NCI-H1105 (cell line): ENCODE data around the gene VENTX.
"Not testable (repeated sequence)": the region's sequence is repeated elsewhere in the genome, so short reads cannot be mapped to it uniquely, and the experiment has no call there.

Source experiments
- DNase-seq: peaks from one replicate; lab custom pipeline; 2025; lab: John Stamatoyannopoulos, UW

VENTX gene

DNA sequence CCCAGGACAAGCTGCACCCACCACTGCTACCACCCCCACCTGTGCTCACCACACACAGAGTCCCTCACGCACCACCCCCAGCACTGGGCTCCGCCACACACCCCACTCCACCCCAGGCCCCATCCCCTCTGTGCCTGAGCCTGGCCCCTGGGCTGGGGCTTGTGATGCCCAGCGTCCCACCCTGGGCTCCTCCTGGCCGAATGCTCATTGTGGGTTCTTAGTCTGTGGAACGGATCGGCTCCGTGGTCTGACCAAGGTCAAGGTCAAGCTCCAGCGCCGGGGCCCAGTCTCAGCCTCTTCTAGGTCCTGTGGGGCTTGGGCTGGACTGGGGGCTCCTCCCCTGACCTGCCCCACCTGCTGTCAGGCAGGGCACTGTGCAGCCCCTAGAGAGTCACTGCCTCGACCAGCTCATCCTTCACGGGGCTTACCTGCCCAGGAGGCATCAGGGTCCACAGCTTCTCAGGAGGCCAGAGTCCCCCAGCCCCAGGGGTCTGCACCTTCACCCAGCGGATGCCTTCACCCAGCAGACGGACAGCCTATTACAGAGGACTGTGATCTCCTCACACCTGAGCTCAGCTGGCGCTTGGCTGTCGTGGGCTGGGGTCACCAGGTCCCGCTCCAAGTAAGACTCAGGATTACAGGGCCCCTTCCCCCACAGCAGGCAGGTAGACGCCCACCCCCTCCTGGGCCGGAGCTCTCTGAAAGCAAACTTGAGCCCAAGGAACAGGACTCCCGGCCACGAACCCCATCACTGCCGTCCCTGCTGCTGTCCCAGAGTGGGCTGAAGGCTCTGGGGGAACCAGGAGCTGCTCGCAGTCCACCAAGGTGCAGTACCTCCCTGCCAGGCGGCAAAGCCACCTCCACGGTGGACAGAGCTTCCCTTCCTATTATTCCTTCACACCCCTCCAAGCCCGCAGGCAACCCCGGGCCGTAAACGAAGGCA lies 22.9 kb upstream of the VENTX start:
- no peak for DNase-seq

DNA sequence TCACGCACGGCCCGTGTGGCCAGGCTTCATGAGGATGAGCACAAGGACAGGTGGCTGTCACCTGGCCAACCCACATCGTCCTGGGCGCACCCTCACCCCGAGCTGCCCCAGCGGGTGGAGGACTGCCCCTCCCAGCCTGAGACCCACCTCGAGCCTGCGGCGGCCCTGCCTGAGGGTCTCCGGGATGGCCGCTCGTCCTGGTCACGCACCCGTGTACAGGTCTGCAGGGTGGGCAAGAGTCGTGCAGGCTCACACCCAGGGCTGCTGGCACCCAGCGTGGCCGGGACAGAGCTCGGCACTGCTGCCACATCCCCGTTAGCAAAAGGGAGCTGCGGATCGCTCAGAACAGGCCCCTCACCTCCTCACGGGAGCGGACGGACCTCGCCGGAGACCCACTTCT lies 22.1 kb upstream of the VENTX start:
- no peak for DNase-seq

DNA sequence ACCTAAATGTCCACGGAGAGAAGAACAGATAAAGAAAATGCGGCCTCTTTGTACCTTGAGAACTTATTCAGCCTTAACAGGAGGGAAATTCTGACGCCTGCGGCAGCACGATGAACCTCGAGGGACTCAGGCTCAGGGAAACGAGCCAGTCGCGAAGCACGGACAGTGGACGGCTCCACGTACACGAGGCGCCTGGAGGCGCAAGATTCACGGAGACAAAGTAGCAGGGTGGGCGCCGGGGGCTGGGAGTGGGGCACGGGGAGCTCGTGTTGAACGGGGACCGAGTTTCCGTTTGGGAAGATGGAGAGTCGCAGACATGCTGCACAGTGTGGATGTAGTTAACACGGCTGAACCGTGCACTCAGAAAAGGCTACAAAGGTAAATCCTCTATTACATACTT lies 20.9 kb upstream of the VENTX start:
- no peak for DNase-seq

DNA sequence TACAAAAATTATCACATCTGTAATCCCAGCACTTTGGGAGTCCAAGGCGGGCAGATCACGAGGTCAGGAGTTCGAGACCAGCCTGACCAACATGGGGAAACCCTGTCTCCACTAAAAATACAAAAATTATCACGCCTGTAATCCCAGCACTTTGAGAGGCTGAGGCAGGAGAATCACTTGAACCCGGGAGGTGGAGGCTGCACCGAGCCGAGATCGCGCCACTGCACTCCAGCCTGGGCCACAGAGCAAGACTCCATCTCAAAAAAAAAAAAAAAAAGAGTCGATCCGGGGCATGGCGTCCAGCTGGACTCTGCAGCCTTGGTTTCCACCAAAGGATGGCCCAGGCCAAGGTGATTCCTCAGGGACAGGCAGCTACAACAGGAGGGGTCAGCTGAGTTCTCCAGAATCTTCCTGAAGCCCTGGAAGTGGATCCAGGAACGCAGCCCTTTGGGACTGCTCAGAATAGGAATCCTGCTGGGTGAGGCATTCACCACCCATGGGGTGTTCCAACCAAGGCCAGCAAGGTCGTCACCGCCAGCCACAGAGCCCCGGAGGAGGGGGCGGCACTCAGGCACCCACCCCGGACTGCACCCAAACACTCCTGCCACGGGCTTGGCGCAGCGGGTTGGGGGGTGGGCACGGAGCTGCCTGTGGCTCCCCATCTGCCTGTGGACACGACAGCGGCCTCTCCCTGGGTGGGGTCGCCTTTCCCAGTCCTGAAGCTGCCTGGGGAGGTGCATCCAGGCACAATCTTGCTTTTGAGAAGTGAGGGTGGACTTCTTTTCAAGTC lies 19.7 kb upstream of the VENTX start:
- no peak for DNase-seq

DNA sequence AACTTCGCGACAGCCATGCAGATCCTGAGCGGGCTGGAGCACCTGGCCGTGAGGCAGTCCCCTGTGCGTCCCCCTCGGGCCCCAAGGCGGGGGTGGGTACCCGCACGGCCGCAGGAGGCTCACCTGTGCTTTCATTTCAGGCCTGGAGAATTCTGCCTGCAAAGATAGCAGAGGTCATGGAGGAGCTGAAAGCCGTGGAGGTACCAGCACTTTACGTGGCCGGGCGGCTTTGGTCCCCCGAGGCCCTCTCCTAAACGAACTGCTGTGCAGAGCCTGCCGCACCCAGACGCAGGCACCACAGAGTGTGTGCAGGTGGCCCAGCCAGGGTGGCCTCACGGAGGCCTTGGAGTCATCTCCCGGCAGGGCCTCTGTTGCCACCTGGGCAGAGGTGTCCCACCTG lies 18.8 kb upstream of the VENTX start:
- DNase-seq: no peak

DNA sequence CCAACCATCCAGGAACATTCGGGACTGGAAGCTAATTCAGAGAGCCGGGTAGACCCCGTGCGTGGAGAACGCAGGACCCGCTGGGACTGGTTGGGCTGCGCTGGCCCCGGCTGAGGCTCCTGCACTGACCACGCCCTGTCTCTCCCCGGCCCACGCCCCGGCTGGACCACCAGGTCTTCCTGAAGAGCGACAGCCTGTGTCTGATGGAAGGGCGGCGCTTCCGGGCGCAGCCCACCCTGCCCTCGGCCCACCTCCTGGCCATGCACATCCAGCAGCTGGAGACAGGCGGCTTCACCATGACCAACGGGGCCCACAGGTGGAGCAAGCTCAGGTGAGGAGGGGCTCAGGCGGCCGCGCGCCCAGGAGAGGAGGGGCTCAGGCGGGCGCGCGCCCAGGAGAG lies 17.9 kb upstream of the VENTX start:
- no peak for DNase-seq

DNA sequence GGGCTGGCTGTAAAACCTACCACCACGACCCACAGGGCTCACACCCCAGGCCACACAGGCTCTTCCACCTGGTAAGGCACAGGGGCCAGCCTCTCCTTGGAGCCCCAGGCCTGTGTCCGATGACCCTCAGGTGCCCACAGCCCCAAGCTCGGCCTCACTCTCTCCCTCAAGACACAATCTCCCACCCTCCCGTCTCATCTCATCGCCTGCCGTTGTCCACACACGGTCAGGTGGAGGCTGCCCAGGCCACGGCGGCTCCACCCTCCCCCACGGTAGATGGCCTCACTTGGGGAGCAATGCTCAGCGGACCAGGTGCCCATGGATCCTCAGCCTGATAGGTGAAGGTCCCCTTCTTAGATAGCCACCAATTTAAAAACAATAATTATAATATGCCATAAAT lies 16.3 kb upstream of the VENTX start:
- no peak for DNase-seq

DNA sequence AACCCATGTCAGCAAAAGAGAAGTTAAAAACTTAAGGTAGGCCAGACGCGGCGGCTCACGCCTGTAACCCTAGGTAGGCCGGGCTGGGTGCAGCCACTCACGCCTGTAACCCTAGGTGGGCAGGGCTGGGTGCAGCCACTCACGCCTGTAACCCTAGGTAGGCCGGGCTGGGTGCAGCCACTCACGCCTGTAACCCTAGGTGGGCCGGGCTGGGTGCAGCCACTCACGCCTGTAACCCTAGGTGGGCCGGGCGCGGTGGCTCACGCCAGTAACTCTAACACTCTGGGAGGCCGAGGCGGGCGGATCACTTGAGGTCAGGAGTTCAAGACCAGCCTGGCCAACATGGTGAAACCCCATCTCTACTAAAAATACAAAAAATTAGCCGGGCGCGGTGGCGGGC lies 15.9 kb upstream of the VENTX start:
- not testable (repeated sequence) for DNase-seq

DNA sequence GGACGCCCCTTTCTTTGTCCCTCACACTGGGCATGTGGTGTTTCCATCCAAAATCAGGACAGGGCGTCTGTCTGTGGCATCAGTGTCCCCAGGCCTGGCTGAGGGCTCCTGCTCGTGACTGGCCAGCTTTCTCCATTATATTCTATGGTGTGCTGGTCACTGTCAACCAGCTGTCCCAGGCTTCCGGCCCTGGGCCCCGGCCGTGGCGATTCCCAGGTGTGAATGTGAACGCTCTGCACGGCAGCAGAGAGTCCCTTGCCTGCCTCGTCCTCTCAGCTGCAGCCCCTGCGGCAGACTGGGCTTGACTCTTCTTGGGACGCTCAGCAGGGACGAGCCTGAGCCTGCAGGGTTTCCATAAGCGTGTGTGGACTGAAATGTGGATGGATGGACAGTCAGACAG lies 13.6 kb upstream of the VENTX start:
- no peak for DNase-seq

DNA sequence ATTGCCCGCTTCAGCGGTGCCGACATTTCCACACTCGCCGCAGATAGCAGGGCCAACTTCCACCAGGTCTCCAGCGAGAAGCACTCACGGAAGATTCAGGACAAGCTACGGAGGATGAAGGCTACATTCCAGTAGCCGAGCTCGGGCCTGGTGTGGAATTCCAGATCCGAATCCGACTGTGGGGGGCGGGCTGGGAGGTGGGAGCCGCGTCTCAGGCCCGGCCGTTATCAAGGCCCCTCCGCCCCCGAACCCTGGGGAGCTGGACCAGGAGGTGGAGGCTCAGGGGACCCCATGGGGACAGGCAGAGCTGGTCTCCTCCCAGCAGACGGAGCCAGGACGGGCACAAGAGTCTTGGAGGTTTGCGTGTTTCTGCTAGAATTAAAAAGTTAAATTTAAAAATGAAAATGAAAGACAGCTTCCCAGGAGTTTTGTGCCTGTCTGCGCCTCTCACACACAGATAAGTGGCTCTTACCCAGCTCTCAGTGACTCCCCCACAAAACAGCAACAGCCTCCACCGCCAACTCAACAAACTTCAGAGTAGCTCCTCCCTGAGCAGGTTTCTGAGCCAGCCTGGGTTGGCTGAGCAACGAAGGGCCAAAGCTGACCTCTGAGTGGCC lies 12.8 kb upstream of the VENTX start:
- DNase-seq: no peak

DNA sequence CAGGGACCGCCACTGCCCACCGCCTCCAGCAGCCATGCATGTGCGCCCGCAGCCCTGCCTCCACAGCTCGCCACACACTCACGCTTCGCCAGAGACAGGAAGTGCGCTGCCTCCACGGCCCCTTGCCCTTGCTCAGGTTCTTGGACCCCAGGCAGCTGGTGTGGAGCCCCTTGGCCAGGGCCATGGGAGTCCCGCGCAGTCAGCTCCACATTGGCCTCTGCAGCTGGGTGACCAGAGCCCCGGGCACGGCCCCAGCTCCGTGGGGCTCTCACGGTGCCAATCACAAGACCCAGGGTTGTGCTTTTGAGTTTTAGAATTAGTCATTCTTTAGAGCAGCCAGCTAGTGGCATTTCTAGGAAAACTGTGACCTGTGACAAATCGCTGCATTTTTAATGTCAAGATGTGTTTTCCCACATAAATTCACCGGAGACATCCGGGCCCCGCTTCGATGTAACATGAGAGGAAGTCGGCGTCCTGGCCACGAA lies 11.9 kb upstream of the VENTX start:
- no peak for DNase-seq

DNA sequence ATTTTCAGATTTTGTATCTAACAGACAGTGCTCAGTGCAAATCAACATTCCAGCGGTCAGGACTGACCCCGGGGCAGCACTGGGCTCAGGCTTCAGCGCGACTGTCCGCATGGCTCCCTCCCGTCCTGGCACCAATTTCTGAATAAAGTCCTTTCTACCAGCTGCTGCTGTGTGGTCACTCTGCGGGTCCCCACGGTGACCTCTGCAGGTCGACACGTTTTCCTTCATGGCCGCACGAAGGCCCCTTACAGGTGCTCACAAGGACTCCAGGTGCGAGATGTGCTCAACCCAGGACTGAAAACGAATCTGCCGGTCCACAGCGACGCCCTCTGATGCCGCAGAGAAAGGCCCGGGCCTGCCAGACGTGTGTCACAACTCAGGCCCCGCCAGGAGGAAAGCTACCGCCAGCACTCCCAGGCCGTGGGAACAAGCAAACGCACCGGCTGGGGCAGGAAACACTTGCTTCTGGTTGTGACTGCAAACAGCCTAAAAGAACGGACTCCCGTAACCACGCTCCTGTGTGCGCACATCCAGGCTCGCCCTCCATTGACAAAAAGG lies 11.3 kb upstream of the VENTX start:
- DNase-seq: no peak

DNA sequence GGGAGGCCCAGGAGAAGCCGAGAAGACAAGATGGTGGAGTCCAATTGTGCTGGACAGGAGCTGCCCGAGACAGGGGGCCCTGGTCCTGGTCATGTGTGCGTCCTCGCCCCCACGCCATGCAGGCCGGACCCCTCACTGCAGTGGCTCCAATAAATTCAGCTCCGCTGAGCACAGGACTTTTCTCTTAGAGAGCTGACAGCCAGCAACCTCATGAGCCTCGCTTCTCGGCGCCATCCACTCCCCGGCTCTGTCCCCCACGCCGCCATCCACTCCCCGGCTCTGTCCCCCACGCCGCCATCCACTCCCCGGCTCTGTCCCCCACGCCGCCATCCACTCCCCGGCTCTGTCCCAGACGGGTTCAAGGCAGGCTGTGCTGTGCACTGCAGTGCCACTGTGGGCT lies 10.4 kb upstream of the VENTX start:
- no peak for DNase-seq

DNA sequence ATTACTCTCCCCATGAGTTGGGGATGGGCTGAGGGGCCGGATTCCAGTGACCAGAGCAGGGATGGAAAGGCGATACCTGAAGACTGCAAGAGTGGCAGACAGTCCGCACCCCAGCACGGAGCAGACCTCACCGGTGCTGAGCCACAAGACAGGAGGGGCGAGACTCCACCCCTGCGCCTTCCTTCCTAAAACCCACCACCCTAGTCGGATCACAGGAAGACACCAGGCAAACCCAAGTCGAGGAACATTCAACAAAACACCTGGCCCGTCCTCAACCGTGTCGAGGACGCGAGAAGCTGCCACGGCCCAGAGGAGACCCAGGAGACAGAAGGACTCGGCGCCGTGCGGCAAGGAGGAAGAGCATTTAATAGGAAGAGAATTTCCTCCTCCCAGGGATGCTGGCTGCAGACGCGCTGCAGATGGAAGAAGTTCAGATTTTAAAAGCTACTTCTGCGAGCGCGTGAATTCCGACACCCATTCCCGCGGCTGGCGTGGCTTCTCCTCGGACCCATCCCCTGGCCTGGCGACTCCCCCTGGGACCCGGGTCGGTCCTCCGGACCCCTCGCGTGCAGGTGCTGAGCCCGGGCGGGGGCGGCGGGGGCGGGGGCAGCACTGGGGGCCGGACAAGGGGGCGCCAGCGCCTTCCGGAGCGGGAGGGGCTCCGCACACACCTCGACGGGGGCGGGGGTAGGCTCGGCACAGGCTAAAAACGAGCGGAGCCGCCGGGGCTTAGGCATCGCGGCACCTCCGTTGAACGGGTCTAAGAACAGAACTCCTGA lies 8.2 kb upstream of the VENTX start:
- DNase-seq: no peak

DNA sequence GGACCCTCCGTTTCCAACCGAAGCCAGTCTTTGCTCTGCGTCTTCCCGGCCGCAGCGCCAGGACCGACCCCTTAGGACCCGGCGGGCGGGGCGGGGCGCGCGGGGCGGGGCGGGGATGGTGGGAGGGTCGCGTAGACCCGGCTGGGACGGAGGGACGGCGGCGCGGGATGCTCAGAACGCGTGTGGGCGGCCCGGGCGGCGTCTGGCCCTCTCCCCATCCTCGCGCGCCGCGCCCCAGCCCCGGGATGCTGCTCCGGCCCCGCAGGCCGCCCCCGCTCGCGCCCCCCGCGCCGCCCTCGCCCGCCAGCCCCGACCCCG lies 7.7 kb upstream of the VENTX start, which contains the start of gene UTF1:
UTF1 (plus strand) TSS at position 174 of the 318 bp plus-strand sequence; CDS start at position 246, 72 bp downstream.
- DNase-seq: no peak

DNA sequence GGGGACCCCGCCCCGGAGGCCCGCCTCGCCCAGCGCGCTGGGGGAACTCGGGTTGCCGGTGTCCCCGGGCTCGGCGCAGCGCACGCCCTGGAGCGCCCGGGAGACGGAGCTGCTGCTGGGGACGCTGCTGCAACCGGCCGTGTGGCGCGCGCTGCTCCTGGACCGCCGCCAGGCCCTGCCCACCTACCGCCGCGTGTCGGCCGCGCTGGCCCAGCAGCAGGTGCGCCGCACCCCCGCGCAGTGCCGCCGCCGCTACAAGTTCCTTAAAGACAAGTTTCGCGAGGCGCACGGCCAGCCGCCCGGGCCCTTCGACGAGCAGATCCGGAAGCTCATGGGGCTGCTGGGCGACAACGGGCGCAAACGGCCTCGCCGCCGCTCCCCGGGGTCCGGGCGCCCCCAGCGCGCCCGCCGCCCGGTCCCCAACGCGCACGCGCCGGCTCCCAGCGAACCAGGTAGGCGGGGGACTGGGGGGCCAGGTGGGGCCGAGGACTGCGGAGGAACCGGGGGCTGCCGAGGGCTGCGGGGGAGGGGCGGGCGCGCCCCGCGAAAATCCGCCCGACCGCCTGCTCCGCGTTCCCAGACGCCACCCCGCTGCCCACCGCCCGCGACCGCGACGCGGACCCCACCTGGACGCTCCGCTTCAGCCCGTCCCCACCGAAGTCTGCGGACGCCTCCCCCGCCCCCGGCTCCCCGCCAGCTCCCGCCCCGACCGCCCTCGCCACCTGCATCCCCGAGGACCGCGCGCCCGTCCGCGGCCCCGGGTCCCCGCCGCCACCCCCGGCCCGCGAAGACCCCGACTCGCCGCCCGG lies 7.1 kb upstream of the VENTX start:
- DNase-seq: peak; percentile 25

DNA sequence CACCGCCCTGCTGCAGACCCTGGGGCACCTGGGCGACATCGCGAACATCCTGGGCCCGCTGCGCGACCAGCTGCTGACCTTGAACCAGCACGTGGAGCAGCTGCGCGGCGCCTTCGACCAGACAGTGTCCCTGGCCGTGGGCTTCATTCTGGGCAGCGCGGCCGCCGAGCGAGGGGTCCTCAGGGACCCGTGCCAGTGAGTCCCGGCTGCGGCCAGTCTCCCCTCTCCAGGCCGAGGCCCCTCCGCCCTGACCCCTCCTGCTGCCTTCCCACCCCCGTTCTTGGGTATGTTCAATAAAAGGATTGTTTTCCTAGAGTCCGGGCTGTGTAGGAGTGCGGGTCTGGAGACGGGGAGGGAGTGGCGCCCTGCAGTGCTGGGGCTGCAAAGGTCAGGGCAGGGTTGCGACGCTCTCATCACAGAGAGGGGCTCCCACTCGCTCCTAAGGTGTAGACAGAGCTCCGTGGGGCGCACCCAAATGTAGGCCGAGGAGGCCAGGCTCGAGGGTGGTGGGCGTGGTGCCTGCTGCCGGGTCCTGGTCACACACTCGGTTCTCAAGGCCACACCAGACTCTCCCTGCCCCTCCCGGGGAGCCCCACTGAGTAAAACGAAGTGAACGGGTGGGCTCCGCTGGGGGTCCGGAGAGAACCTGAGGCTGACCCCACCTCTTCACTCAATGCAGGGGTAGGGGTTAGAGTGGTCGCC lies 6.3 kb upstream of the VENTX start:
- no peak for DNase-seq

DNA sequence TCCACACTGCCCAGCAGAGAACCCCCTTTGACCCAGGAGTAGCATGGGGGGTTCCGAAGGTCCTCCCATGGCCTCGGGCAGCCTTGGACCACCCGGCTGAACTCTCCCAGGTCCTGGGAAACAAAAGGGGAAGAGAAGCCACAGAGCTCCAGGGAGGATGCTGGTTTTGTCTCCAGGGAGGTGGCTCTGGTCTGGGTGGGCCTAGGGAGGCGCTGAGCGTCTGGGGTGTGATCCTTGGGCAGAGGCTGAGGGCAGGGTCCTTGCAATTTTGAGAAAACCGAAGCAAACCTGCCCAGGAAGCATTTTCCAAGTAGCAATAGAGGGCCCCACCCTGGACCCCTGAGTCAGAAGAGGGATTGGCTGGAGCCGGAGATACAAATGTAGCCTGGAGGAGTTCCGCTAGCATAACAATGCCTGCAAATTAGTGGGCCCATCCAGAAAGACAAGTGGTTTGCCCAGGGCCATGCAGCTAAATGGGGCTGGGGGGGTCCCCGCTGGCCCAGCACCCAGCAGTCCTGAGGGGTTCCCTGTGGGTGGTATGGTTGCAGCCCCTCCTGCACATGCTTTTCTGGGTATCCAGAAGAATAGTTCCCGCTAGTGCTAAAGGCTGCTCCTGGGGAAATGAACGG lies 5.6 kb upstream of the VENTX start:
- no peak for DNase-seq

DNA sequence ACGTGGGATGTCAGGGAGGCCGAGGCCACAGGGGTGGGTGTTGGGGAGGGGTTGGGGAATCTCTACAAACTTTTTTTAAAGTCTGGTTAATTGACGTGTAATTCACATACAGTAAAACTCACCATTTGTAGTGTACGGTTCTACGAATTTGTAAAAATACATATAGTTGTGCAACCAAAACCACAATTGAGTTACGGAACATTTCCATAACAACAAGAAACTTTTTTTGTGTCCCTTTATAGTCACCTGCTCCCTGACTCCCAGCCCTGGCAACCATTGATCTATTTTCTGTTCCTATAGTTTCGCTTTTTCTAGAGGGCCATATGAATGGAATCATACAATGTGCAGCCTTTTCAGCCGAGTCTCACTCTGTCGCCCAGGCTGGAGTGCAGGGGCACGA lies 2.9 kb upstream of the VENTX start:
- DNase-seq: not testable (repeated sequence)
